K562 (cell line): Measurements from ENCODE around the gene BSPRY. TPM values are rescaled to one million over a fixed set of nuclear protein-coding genes. Genes with fewer than 3 reads are reported as not detected.

Experiments used
- ATAC-seq: fragments of 200-7000 bp; cut with Tn5 transposase; 3 replicates; pipeline ENCODE4 v1.9.1; 2020; ENCODE audit warnings: moderate library complexity
- BruUV-seq: library from RNA; stranded (reverse); fragments of 400-500 nt; replicated peaks from 2 replicates; lab custom pipeline; 2021; lab: Mats Ljungman, UMichigan
- CTCF ChIA-PET: fragments of 300-600 bp; formaldehyde crosslinking; extraction: SDS; loops from one replicate; lab custom pipeline; 2021; ENCODE audit warnings: low intra/inter-chr PET ratio; lab: Yijun Ruan, JAX
- POLR2A ChIA-PET: fragments of 300-600, 350-650 bp; sonication (Branson Sonifier 250); formaldehyde crosslinking; extraction: SDS; loops from one replicate; lab custom pipeline; 2021; ENCODE audit warnings: antibody characterized with exemption, inconsistent platforms; lab: Yijun Ruan, JAX
- DNase-seq, 4 experiments: peaks; one replicate each; pipeline versions ENCODE4 v3.0.0 to v3.0.0-alpha.2; 2011 to 2018; ENCODE audit warnings: low spot score in 3 of 4, mixed read lengths in 3 of 4; ENCODE audit errors: extremely low read depth in 1 of 4
- FAIRE-seq: peaks from 2 replicates; lab custom pipeline; 2011; peaks lifted over from hg19 to GRCh38; lab: Jason Lieb, UNC
- H2AFZ ChIP-seq: 2 replicates; pipeline ENCODE4 v1.6.0; 2011; ENCODE audit warnings: low read depth, low read length, control low read depth, inconsistent platforms
- H3K27ac ChIP-seq: fragments of 200-600 bp; 3 replicates; pipeline ENCODE4 v1.8.0; 2011; ENCODE audit warnings: low read depth, mild to moderate bottlenecking, control low read depth, inconsistent platforms, low read length, moderate library complexity, mixed read lengths; ENCODE audit errors: extremely low read depth
- H3K27me3 ChIP-seq, 2 experiments: fragments of 300-600 bp in 1 of 2; 2 replicates in 1 of 2; 3 replicates in 1 of 2; pipeline versions ENCODE4 v1.6.0 to v1.8.0; 2011; ENCODE audit warnings: inconsistent platforms in 2 of 2, low read length in 2 of 2, mild to moderate bottlenecking in 1 of 2, mixed read lengths in 1 of 2, moderate library complexity in 1 of 2; ENCODE audit not compliant: control insufficient read depth in 2 of 2, insufficient read depth in 2 of 2
- H3K36me3 ChIP-seq: fragments of 300-600 bp; 3 replicates; pipeline ENCODE4 v1.8.0; 2011; ENCODE audit warnings: mild to moderate bottlenecking, low read length, inconsistent platforms; ENCODE audit not compliant: control insufficient read depth, insufficient read depth
- H3K4me1 ChIP-seq, 2 experiments: fragments of 200-600 bp in 1 of 2; replicated peaks in 1 of 2; 2 replicates in 1 of 2; 3 replicates in 1 of 2; pipeline versions ENCODE4 v1.5.1 to v1.8.0; 2011; ENCODE audit warnings: inconsistent platforms in 2 of 2, low read length in 2 of 2, mild to moderate bottlenecking in 1 of 2, mixed read lengths in 1 of 2, moderate library complexity in 1 of 2; ENCODE audit not compliant: control insufficient read depth in 2 of 2, insufficient read depth in 2 of 2
- H3K4me2 ChIP-seq: 2 replicates; pipeline ENCODE4 v1.6.1; 2011; ENCODE audit warnings: low read length, control low read depth, inconsistent platforms, mixed read lengths; ENCODE audit not compliant: insufficient read depth
- H3K4me3 ChIP-seq: fragments of 200-600 bp; sonication (generic), shearing (Covaris generic); 2 replicates; pipeline ENCODE4 v1.5.1; 2016; ENCODE audit warnings: control low read depth, inconsistent platforms
- H3K79me2 ChIP-seq: fragments of 200-600 bp; 3 replicates; pipeline ENCODE4 v1.8.0; 2011; ENCODE audit warnings: low read length, inconsistent platforms; ENCODE audit not compliant: control insufficient read depth, insufficient read depth
- H3K9ac ChIP-seq, 2 experiments: 2 replicates each; pipeline versions ENCODE4 v1.6.0 to v1.6.1; 2011; ENCODE audit warnings: low read depth in 2 of 2, low read length in 2 of 2, control low read depth in 1 of 2, inconsistent platforms in 1 of 2, mild to moderate bottlenecking in 1 of 2, mixed read lengths in 1 of 2; ENCODE audit not compliant: insufficient read depth in 1 of 2
- H3K9me1 ChIP-seq: one replicate; pipeline ENCODE4 v1.6.0; 2011; ENCODE audit warnings: inconsistent platforms, mild to moderate bottlenecking, low read length, moderate library complexity; ENCODE audit not compliant: control insufficient read depth, insufficient read depth
- H3K9me3 ChIP-seq: replicated peaks from 2 replicates; pipeline ENCODE4 v1.5.1; 2011; ENCODE audit warnings: low read depth, low read length, inconsistent platforms; ENCODE audit not compliant: control insufficient read depth, insufficient read depth
- H4K20me1 ChIP-seq: replicated peaks from 2 replicates; pipeline ENCODE4 v1.6.1; 2011; ENCODE audit warnings: low read length, inconsistent platforms, mixed read lengths; ENCODE audit not compliant: control insufficient read depth, insufficient read depth
- TCFL5 ChIP-seq: fragments of 250-450 bp; sonication (Bioruptor Pico); conservative IDR thresholded peaks from 2 replicates; pipeline ENCODE4 v1.6.1; 2021; ENCODE audit warnings: mild to moderate bottlenecking, moderate library complexity, matching md5 sums
- ZNF512 ChIP-seq: IDR thresholded peaks from 2 replicates; pipeline ENCODE4 v1.6.1; 2016; ENCODE audit warnings: missing genetic modification characterization, missing compliant biosample characterization
- WGBS: fragments of 100-300 bp; shearing (Covaris generic); methylation state at CpG from one replicate; pipeline ENCODE4 v1.1.6; 2016; ENCODE audit warnings: low coverage, mixed read lengths; ENCODE audit not compliant: insufficient coverage; ENCODE audit errors: missing lambda C conversion rate; 5-methylcytosine and 5-hydroxymethylcytosine counted together
- in situ Hi-C: fragments of 300-500 bp; cut with MboI; formaldehyde crosslinking; loops from 4 replicates; pipeline ENCODE4 v1.15.0; 2018; ENCODE audit warnings: inconsistent platforms, mixed read lengths
- intact Hi-C: fragments of 100-400 bp; cut with micrococcal nuclease; formaldehyde crosslinking; loops from 2 replicates; pipeline ENCODE4 v1.14.2; 2022
- polyA plus RNA-seq, 8 experiments: library from polyadenylated mRNA; depleted of rRNA in 4 of 8; stranded (reverse) in 5 of 8; unstranded in 3 of 8; fragments of >200 nt; fragmentation: Nextera tagmentation in 2 of 8; fragmentation: Illumina TruSeq in 1 of 8; extraction: Ambion mirVana in 2 of 8; extraction: Trizol in 1 of 8; gene quantifications; 2 replicates each; pipeline versions ENCODE4 v1.2.1 to v1.2.3, GENCODE V29; 2011 to 2014; ENCODE audit warnings: inconsistent platforms in 1 of 8, missing spikeins in 1 of 8
- total RNA-seq, 7 experiments: library from RNA; depleted of rRNA in 6 of 7; stranded (reverse); fragments of >200 nt in 6 of 7; fragmentation: Illumina TruSeq in 2 of 7; extraction: Trizol in 2 of 7; gene quantifications; 2 replicates each; pipeline versions ENCODE4 v1.2.1 to v1.2.3, GENCODE V29; 2011 to 2021; ENCODE audit warnings: low replicate concordance in 1 of 7

BSPRY gene
- total and polyA plus RNA-seq, 9 of the 15 experiments (the other 6 are each of a cell fraction or from before 2014, with no cell fraction given) = 0.07 to 0.67 (median 0.18) TPM

- ChIA-PET CTCF (interaction anchor here (0.6 kb wide), 1 partner anchor 19 kb away, joined by 3 read pairs; no protein-coding TSS in a partner anchor), POLR2A (interaction anchor here (0.6 to 2.5 kb wide), 6 partner anchors 8 to 1604 kb away, joined by 3 to 10 read pairs (median 3); partner anchors contain the start of gene WDR31)
- no peak overlapping the region for H3K27ac ChIP-seq
- H3K9me1 ChIP-seq = no peaks in the 10 kb centered on the region
- intact Hi-C loops (no loop called here), in situ Hi-C loops (no loop called here)
- no peaks in the 10 kb centered on the region for H4K20me1 ChIP-seq
- no peaks in the 10 kb centered on the region for H3K36me3 ChIP-seq
- H3K27me3 ChIP-seq = peaks cover 0 to 5% of the 10 kb centered on the region in 2 experiments; a peak in 2 of 5 replicates
- TF ChIP-seq TCFL5 (CRISPR knock-in tag) (no peak), ZNF512 (peak; percentile 54)
- DNase-seq (no peak), FAIRE-seq (no peak), ATAC-seq (no peak)
- 63% methylated on average over 4 of the region's 4 CpGs for WGBS
- H3K4me3 ChIP-seq = no peak overlapping the region
- H3K9ac ChIP-seq = no peak overlapping the region
- no peaks in the 10 kb centered on the region for H3K9me3 ChIP-seq
- no peak overlapping the region for H2AFZ ChIP-seq
- no peak overlapping the region for H3K4me2 ChIP-seq
- BruUV-seq = no TSS peak
- no peaks in the 10 kb centered on the region for H3K79me2 ChIP-seq
- peaks cover 0 to 6% of the 10 kb centered on the region in 2 experiments; a peak in 2 of 5 replicates for H3K4me1 ChIP-seq
Observed at GRCh38 chr9:113326230-113326629, 23.1 kb upstream of the BSPRY start.
